DMS153 treated with DMSO at 0.1 percent for 48 hours (cell line): ENCODE data around the gene POMT1.
"Not testable (repeated sequence)": the region's sequence is repeated elsewhere in the genome, so short reads cannot be mapped to it uniquely, and the experiment has no call there.

Source experiments
- DNase-seq: peaks from one replicate; lab custom pipeline; 2025; ENCODE audit not compliant: unreplicated experiment; lab: John Stamatoyannopoulos, UW

Gene POMT1

DNA sequence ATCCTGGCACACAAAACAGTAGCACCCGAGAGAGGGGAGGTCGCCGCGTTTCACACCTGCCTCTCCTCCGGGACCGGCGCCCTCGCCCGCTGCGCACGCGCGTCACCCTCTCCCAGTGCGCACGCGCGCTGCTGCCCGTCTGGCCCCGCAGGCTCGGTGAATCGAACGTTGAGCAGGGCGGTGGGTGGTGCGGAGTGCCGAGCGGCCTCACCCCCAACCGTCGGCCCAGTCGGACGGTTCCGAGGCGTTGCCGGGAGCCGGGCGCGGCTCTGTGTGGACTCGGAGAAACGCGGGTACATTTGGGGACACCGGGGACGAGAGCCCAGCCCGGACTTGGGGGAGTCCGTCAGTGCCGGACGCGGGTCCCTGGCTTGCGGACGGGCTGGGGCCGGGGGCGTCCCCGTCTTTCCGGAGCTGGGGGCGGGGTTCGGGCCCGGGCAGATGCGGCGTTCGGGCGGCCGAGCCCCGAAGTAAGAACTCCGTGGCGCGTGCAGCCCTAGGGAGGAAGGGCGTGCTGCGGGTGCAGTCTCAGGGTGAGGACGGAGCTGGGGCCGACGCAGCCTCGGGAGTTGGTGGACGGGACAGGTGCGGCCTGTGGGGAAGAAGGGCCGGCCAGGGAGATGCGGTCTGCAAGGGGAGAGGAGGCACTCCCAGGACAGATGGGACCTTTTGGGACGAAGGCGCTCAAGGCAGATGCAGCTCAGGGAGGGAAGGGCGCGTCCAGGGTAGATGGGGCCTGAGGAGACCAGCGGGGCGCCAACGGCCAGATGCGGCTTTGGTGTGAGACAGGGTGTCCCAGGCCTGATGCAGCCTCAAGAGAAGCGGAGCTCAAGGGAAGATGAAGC, at the start of gene POMT1:
Gene POMT1, plus strand, starts transcription at position 138 of the 845 bp plus-strand sequence. CDS start 1,301 bp downstream, outside the sequence.
- DNase-seq, result peak; percentile 84

DNA sequence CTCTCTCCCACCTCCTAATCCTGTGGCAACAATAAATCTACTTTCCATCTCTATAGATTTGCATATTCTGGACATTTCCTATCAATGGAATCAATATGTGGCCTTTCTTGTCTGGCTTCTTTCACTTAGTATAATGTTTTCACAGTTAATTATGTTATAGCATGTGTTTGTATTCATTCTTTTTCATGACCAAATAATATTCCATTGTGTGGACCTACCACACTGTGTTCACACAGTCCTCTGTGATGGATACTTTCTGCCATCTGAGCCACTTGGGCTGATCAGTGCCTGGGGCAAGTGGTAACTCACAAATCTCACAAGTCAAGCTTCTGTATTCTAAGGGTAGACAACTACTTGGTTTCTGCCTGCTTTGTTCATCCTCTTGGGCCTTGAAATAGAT, 48.7 kb upstream of the POMT1 start:
- no peak for DNase-seq

DNA sequence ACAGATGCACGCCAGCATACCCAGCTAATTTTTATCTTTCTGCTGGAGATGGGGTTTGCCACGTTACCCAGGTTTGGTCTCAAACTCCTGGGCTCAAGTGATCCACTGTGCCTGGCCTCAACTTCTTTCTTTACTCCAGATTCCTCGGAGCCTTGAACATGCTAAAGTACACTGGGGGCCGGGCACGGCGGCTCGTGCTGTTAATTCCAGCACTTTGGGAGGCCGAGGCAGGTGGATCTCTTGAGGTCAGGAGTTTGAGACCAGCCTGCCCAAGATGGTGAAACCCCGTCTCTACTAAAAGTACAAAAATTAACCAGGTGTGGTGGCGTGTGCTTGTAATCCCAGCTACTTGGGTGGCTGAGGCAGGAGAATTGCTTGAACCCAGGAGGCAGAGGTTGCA, 47.1 kb upstream of the POMT1 start:
- not testable (repeated sequence) for DNase-seq

- no peak for DNase-seq
These were observed 45.0 kb upstream of the POMT1 start for GRCh38 chr9:131457746-131458145.

GRCh38 chr9:131459056-131459455, 43.7 kb upstream of the POMT1 start:
- DNase-seq, result no peak

GRCh38 chr9:131461166-131461565, 41.6 kb upstream of the POMT1 start:
- no peak for DNase-seq

DNA sequence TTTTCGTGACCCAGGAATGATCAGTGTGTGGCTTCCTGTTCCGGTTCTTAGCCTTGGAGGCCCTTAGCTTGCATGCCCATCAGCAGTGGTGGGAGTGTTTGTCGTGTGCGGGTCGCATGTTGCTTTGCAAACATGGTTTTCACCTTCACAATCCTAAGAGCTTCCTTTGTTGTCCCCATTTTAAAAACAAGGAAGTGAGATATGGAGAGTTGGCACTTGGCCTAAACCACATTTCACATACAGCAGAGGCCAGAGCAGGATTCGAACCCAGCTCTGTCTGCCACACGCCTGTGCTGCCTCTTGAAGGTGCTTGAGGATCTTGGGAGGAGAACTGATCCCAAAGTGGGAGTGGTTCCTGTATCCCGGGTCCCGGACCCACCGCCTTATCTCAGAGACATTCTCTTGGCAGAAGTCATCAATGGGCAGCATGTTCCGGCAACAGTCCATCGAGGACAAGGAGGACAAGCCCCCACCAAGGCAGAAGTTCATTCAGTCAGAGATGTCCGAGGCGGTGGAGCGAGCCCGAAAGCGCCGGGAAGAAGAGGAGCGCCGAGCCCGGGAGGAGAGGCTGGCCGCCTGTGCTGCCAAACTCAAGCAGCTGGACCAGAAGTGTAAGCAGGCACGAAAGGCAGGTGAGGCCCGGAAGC, 38.2 kb upstream of the POMT1 start:
- DNase-seq, result no peak

GRCh38 chr9:131465401-131465800, 37.3 kb upstream of the POMT1 start:
- no peak for DNase-seq

- DNase-seq, result no peak
These were observed 35.3 kb upstream of the POMT1 start for GRCh38 chr9:131467214-131467935.

DNA sequence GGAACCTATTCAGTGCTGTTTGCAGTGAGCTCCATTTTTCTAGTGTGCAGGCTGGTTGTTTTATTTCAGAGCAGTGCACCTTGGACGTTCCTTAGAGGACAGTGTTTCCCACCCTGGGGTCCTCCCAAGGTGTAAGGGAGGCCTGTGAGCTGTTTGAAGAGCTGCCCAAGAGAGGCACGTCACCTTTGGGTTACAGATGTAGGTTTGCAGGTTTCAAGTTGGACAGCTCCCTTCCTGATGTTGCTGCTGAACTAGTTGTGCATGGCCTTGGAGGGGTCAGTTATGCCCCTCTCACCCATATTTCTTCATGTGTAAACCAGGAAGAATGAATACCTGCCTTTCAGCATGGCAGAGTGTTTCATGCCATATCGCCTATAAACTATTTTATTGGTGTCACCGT, 34.7 kb upstream of the POMT1 start:
- no peak for DNase-seq

GRCh38 chr9:131469356-131469755, 33.4 kb upstream of the POMT1 start:
- no peak for DNase-seq

- DNase-seq, result no peak
These were observed 32.8 kb upstream of the POMT1 start for GRCh38 chr9:131469951-131470350.

DNA sequence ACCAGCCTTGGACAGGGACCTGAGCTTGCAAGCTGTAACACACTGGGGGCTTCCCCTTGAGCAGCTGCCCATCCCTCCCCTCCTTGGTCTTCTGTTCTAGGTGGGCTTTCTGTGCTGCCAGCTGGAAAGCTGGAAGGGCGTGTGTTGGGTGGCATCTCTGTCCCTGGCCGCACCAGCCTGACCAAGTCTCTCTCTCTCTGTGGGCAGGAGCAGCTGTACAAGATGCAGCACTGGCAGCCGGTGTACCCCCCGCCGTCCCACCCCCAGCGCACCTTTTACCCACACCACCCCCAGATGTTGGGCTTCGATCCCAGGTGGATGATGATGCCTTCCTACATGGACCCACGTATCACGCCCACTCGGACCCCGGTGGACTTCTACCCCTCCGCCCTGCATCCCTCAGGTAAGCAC, 32.1 kb upstream of the POMT1 start:
- no peak for DNase-seq

DNA sequence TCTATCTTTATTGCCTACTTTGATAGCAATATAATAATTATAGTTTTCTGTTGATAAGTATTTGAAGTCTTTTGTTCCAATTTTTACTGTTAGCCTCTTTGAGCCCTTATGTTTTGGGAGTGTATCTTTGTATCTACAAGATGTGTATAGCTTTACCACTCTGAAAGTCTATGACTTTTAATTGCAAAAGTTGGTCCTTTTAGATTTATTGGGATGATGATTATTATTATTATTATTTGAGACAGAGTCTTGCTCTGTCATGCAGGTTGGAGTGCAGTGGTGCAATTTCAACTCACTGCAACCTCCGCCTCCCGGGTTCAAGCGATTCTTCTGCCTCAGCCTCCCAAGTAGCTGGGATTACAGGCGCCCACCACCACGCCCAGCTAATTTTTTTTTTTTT, 30.6 kb upstream of the POMT1 start:
- not testable (repeated sequence) for DNase-seq

- no peak for DNase-seq
These were observed 29.4 kb upstream of the POMT1 start for GRCh38 chr9:131473198-131473885.

DNA sequence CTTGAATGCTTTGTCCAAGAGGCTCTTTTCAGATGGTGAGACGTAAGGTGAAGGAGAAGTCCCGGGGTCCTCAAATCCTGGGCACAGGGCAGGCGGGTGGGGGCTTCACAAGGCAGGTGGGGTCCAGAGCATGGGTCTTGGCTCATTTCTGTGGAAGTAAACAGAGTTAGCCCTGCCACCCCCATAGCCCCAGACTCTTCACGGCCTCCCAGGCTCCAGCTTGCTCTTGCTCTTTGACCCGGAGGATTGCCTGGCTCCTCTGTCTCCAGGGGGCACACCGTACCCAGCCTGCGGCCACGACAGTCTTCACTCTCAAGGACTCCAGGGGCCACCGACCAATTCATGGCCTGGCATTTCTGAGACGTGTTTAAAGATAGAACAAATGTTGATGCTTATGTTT, 28.8 kb upstream of the POMT1 start:
- no peak for DNase-seq

DNA sequence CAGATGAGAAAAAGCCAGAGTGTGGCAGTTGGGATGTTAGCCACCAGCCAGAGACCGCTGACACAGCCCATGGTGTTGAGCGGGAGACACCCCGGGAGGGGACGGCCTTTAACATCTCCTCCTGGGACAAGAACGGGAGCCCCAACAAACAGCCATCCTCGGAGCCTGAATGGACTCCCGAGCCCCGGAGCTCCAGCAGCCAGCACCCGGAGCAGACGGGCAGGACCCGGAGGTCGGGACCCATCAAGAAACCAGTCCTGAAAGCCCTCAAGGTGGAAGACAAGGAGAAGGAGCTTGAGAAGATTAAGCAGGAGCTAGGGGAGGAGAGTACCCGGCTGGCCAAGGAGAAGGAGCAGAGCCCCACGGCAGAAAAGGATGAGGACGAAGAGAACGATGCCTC, 28.0 kb upstream of the POMT1 start:
- DNase-seq, result no peak

GRCh38 chr9:131475111-131475955, 27.4 kb upstream of the POMT1 start:
- DNase-seq, result no peak

GRCh38 chr9:131475956-131476776, 26.6 kb upstream of the POMT1 start:
- DNase-seq, result no peak
